ENCODE measurements around the gene PSEN2. TPM values are rescaled to one million over a fixed set of nuclear protein-coding genes. Genes with fewer than 3 reads are reported as not detected.

Gene PSEN2
- total RNA-seq, 4 donors from 2014 or later, result 24.8 to 41.4 (median 34.1) TPM

DNA sequence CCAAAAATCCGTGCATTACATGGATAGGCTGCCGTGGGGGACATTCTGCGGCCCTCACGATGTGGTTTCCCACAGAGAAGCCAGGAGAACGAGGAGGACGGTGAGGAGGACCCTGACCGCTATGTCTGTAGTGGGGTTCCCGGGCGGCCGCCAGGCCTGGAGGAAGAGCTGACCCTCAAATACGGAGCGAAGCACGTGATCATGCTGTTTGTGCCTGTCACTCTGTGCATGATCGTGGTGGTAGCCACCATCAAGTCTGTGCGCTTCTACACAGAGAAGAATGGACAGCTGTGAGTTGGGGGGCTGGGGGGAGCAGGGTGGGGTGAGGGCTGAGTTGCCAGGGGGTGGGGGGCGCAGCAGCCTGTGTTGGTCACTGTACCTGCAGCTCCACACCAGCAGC lies 13.2 kb downstream of the PSEN2 start:
- no peaks in the 10 kb centered on the region for H3K27me3 ChIP-seq
- TF ChIP-seq CTCF (IDR thresholded peaks at IDR 0.05 in 4 of 5, conservative IDR thresholded peaks at IDR 0.05 in 1 of 5) (no peak), POLR2A (IDR thresholded peaks at IDR 0.05) (no peak)
- no peaks in the 10 kb centered on the region for H3K9me3 ChIP-seq
- H3K27ac ChIP-seq, result no peak overlapping the region
- intact Hi-C loops (cut with DNase I; ENCODE audit: low total_unique reads), result no loop called here
- no peak overlapping the region for H3K4me3 ChIP-seq
- ATAC-seq (no peak), DNase-seq (no peak)
- peaks cover 0 to 12% of the 10 kb centered on the region in 2 donors for H3K4me1 ChIP-seq
- in situ Hi-C loops (cut with MboI; ENCODE audit: low sequenced_read_pairs in 4 of 4), result no loop called here
- H3K36me3 ChIP-seq, result peaks cover 0 to 30% of the 10 kb centered on the region in 2 donors

- H3K36me3 ChIP-seq, result peaks cover 0 to 32% of the 10 kb centered on the region in 2 donors
- intact Hi-C loops (cut with DNase I; ENCODE audit: low total_unique reads) (no loop called here), in situ Hi-C loops (cut with MboI; ENCODE audit: low sequenced_read_pairs in 4 of 4) (no loop called here)
- no peaks in the 10 kb centered on the region for H3K27me3 ChIP-seq
- no peak for ATAC-seq
- DNase-seq, result no peak
- peaks cover 0 to 12% of the 10 kb centered on the region in 2 donors for H3K4me1 ChIP-seq
- TF ChIP-seq POLR2A (IDR thresholded peaks at IDR 0.05) (no peak), CTCF (IDR thresholded peaks at IDR 0.05 in 4 of 5, conservative IDR thresholded peaks at IDR 0.05 in 1 of 5) (no peak)
- no peak overlapping the region for H3K4me3 ChIP-seq
- no peak overlapping the region for H3K27ac ChIP-seq
- H3K9me3 ChIP-seq, result no peaks in the 10 kb centered on the region
Observed at GRCh38 chr1:226884116-226884625, 13.8 kb downstream of the PSEN2 start.

DNA sequence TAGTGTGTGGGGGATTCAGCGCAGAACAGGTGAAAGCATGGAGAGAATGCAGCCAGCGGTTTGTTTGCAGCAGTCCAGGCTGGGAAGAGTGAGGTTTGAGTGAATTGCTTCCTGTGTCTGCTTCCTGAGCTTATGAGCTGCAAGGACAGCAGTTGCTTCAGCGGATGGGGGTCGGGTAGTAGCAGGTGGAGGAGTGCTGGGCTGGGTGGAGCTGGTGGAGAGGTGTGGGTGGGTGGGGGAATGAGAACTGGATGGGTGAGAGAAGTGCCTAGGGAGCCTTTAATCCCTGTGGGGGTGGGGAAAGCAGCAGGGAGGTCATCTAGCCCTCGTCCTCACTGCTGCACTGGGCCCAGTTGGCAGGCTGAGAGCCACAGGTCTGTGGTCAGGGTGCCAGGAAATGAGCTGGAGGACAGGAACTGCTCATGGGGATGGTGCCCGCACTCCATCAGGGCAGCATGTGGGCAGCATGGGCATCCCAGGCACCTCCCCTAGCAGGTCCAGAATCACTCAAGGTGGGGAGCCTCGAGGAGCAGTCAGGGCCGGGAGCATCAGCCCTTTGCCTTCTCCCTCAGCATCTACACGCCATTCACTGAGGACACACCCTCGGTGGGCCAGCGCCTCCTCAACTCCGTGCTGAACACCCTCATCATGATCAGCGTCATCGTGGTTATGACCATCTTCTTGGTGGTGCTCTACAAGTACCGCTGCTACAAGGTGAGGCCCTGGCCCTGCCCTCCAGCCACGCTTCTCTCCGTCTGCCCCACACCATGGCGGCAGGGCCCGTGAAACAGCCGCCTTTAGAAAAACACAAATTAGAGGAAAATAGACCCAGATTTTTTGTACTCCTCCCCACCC lies 14.8 kb downstream of the PSEN2 start:
- TF ChIP-seq POLR2A (IDR thresholded peaks at IDR 0.05), result no peak
- TF ChIP-seq CTCF (IDR thresholded peaks at IDR 0.05 in 4 of 5, conservative IDR thresholded peaks at IDR 0.05 in 1 of 5), result no peak
- Histone ChIP-seq H3K4me1 (peaks cover 0 to 12% of the 10 kb centered on the region in 2 donors), H3K36me3 (peaks cover 0 to 33% of the 10 kb centered on the region in 2 donors), H3K27me3 (no peaks in the 10 kb centered on the region), H3K9me3 (no peaks in the 10 kb centered on the region), H3K27ac (no peak overlapping the region), H3K4me3 (no peak overlapping the region)
- in situ Hi-C loops (cut with MboI; ENCODE audit: low sequenced_read_pairs in 4 of 4) (no loop called here), intact Hi-C loops (cut with DNase I; ENCODE audit: low total_unique reads) (no loop called here)
- DNase-seq (no peak), ATAC-seq (no peak)

- H3K9me3 ChIP-seq, result no peaks in the 10 kb centered on the region
- DNase-seq (no peak), ATAC-seq (no peak)
- in situ Hi-C loops (cut with MboI; ENCODE audit: low sequenced_read_pairs in 4 of 4) (no loop called here), intact Hi-C loops (cut with DNase I; ENCODE audit: low total_unique reads) (no loop called here)
- no peaks in the 10 kb centered on the region for H3K27me3 ChIP-seq
- H3K4me3 ChIP-seq, result no peak overlapping the region
- peaks cover 0 to 32% of the 10 kb centered on the region in 2 donors for H3K36me3 ChIP-seq
- no peak overlapping the region for H3K27ac ChIP-seq
- TF ChIP-seq CTCF (IDR thresholded peaks at IDR 0.05 in 4 of 5, conservative IDR thresholded peaks at IDR 0.05 in 1 of 5) (no peak), POLR2A (IDR thresholded peaks at IDR 0.05) (no peak)
- peaks cover 0 to 12% of the 10 kb centered on the region in 2 donors for H3K4me1 ChIP-seq
Observed at GRCh38 chr1:226886122-226886901, 15.9 kb downstream of the PSEN2 start.

Measured in gastrocnemius medialis (tissue), 4 donors.